ENCODE measurements around the gene PRG3.

GRCh38 chr11:57353446-57353845 lies 27.5 kb downstream of the PRG3 start:
- TF ChIP-seq CTCF (IDR thresholded peaks at IDR 0.05) (no peak), POLR2A (IDR thresholded peaks at IDR 0.05) (no peak)
